CD14-positive monocyte (primary cell): ENCODE measurements around the gene HIF1A. TPM values are rescaled to one million over a fixed set of nuclear protein-coding genes. Genes with fewer than 3 reads are reported as not detected.
A peak's percentile ranks its signal among the peaks of the same experiment; 100 is the strongest.

ENCODE experiments used
- DNase-seq, 3 donors: peaks; one replicate each; pipeline ENCODE4 v3.0.0-alpha.2; 2011 to 2022
- H2AFZ ChIP-seq: 2 replicates; pipeline ENCODE4 v1.6.0; 2012; ENCODE audit warnings: mild to moderate bottlenecking, low read depth, low read length, inconsistent platforms; ENCODE audit not compliant: insufficient read depth, poor library complexity, severe bottlenecking
- H3K27ac ChIP-seq, 2 donors: 1 replicate in 1 of 2; 2 replicates in 1 of 2; pipeline ENCODE4 v1.5.1; 2012 to 2013; ENCODE audit warnings: low read length in 2 of 2, control low read depth in 1 of 2, inconsistent platforms in 1 of 2, low read depth in 1 of 2, mild to moderate bottlenecking in 1 of 2
- H3K27me3 ChIP-seq, 2 donors: one replicate each; pipeline versions ENCODE4 v1.6.0 to v1.6.1; 2011 to 2013; ENCODE audit warnings: low read length in 2 of 2; ENCODE audit not compliant: control insufficient read depth in 2 of 2, insufficient read depth in 2 of 2
- H3K36me3 ChIP-seq, 2 donors: replicated peaks in 1 of 2; 1 replicate in 1 of 2; 2 replicates in 1 of 2; pipeline versions ENCODE4 v1.5.1 to v1.6.1; 2012 to 2013; ENCODE audit warnings: low read length in 2 of 2, control low read depth in 1 of 2, inconsistent platforms in 1 of 2, mild to moderate bottlenecking in 1 of 2; ENCODE audit not compliant: insufficient read depth in 2 of 2, control insufficient read depth in 1 of 2
- H3K4me1 ChIP-seq, 2 donors: 1 replicate in 1 of 2; 2 replicates in 1 of 2; pipeline versions ENCODE4 v1.5.1 to v1.6.1; 2012 to 2013; ENCODE audit warnings: low read length in 2 of 2, control low read depth in 1 of 2, inconsistent platforms in 1 of 2, mild to moderate bottlenecking in 1 of 2, moderate library complexity in 1 of 2; ENCODE audit not compliant: insufficient read depth in 2 of 2, control insufficient read depth in 1 of 2
- H3K4me2 ChIP-seq: replicated peaks from 2 replicates; pipeline ENCODE3; 2012; ENCODE audit warnings: low read length, moderate library complexity, mild to moderate bottlenecking; ENCODE audit not compliant: poor library complexity, severe bottlenecking; ENCODE audit errors: extremely low read depth
- H3K4me3 ChIP-seq, 3 experiments: fragments of 200-600 bp in 1 of 3; sonication (generic) in 1 of 3; replicated peaks in 1 of 3; 1 replicate in 2 of 3; 2 replicates in 1 of 3; pipeline ENCODE4 v1.5.1; 2011 to 2013; ENCODE audit warnings: low read length in 3 of 3, mild to moderate bottlenecking in 3 of 3, control low read depth in 2 of 3, low read depth in 2 of 3, inconsistent platforms in 1 of 3, moderate library complexity in 1 of 3
- H3K79me2 ChIP-seq: 2 replicates; pipeline ENCODE4 v1.6.0; 2012; ENCODE audit warnings: mild to moderate bottlenecking, control low read depth, inconsistent platforms, low read length, moderate library complexity; ENCODE audit not compliant: insufficient read depth
- H3K9ac ChIP-seq: 2 replicates; pipeline ENCODE4 v1.6.0; 2017; ENCODE audit warnings: low read length, mild to moderate bottlenecking; ENCODE audit not compliant: insufficient read depth, poor library complexity, severe bottlenecking
- H3K9me3 ChIP-seq, 2 donors: replicated peaks in 1 of 2; 1 replicate in 1 of 2; 2 replicates in 1 of 2; pipeline versions ENCODE4 v1.5.1 to v1.6.1; 2012 to 2013; ENCODE audit warnings: low read length in 2 of 2, control low read depth in 1 of 2; ENCODE audit not compliant: control insufficient read depth in 1 of 2, insufficient read depth in 1 of 2
- H4K20me1 ChIP-seq: 2 replicates; pipeline ENCODE4 v1.6.0; 2012; ENCODE audit warnings: mild to moderate bottlenecking, low read length, control low read depth, moderate library complexity; ENCODE audit not compliant: insufficient read depth
- H3K27ac Mint-ChIP-seq, 7 donors: one replicate each; pipeline ENCODE4 v1.8.0; 2020; ENCODE audit warnings: mild to moderate bottlenecking in 7 of 7, mixed read lengths in 7 of 7, moderate library complexity in 6 of 7, inconsistent platforms in 2 of 7
- H3K27me3 Mint-ChIP-seq, 3 donors: one replicate each; pipeline ENCODE4 v1.8.0; 2021 to 2022; ENCODE audit warnings: low read depth in 3 of 3, mild to moderate bottlenecking in 3 of 3, mixed read lengths in 3 of 3, moderate library complexity in 3 of 3, inconsistent platforms in 1 of 3
- H3K36me3 Mint-ChIP-seq, 2 donors: one replicate each; pipeline ENCODE4 v1.8.0; 2020; ENCODE audit warnings: mixed read lengths in 2 of 2, inconsistent platforms in 1 of 2, mild to moderate bottlenecking in 1 of 2
- H3K4me1 Mint-ChIP-seq: one replicate; pipeline ENCODE4 v1.8.0; 2020; ENCODE audit warnings: mild to moderate bottlenecking, mixed read lengths
- H3K4me3 Mint-ChIP-seq, 2 donors: one replicate each; pipeline ENCODE4 v1.8.0; 2020; ENCODE audit warnings: mild to moderate bottlenecking in 2 of 2, mixed read lengths in 2 of 2, moderate library complexity in 1 of 2
- H3K9me3 Mint-ChIP-seq, 7 donors: one replicate each; pipeline ENCODE4 v1.8.0; 2020 to 2022; ENCODE audit warnings: mixed read lengths in 7 of 7, mild to moderate bottlenecking in 6 of 7, moderate library complexity in 6 of 7, inconsistent platforms in 2 of 7
- CTCF ChIP-seq: fragments of 200-600 bp; IDR thresholded peaks from one replicate; pipeline ENCODE4 v1.8.0; 2022; ENCODE audit warnings: antibody characterized with exemption, mild to moderate bottlenecking
- WGBS: methylation state at CpG from one replicate; pipeline ENCODE4 v1.1.5; 2013; ENCODE audit warnings: missing lambda C conversion rate; ENCODE audit not compliant: insufficient coverage; 5-methylcytosine and 5-hydroxymethylcytosine counted together
- intact Hi-C, 2 donors: fragments of 100-400 bp; cut with micrococcal nuclease; formaldehyde crosslinking; loops; one replicate each; pipeline versions ENCODE4 v1.15.0 to v1.15.1; 2023
- polyA plus RNA-seq, 3 donors: library from polyadenylated mRNA; depleted of rRNA in 1 of 3; unstranded in 2 of 3; stranded (reverse) in 1 of 3; fragments of 300-500 nt in 2 of 3; fragments of >200 nt in 1 of 3; fragmentation: Illumina TruSeq in 2 of 3; gene quantifications; 1 replicate in 2 of 3; 2 replicates in 1 of 3; pipeline ENCODE4 v1.2.3, GENCODE V29; 2012 to 2021

The HIF1A gene
- polyA plus RNA-seq, 3 donors = 79.0 to 137 (median 137) TPM

DNA sequence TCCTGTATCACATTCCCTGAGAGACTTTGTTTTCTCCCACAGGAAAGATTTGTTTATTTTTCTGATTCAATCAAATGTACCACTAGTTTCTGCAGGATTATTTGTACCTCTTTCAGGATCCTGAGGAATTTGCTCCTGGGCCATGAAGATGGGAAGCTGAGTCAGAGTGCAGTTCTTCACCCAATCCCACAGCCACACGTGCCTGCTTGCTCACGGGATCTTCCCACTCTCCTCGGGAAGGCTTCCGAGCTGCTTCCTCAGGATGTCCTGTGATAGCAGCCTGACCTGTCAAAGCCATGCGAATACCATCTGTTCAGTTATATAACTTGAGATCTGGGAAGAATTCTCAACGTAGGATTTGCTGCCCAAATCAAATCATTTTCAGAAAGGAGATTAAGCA is 41.8 kb upstream of the HIF1A start:
- Histone ChIP-seq H3K36me3 (no peaks in the 10 kb centered on the region), H3K4me2 (no peak overlapping the region), H4K20me1 (no peaks in the 10 kb centered on the region), H3K4me3 (no peak overlapping the region), H2AFZ (no peak overlapping the region), H3K79me2 (no peaks in the 10 kb centered on the region), H3K9ac (no peak overlapping the region), H3K4me1 (peaks cover 5 to 11% of the 10 kb centered on the region in 2 donors), H3K27me3 (no peaks in the 10 kb centered on the region), H3K27ac (no peak overlapping the region), H3K9me3 (no peaks in the 10 kb centered on the region)
- H3K27me3 Mint-ChIP-seq = peaks cover 0 to 6% (median 2%) of the 10 kb centered on the region in 3 donors
- peak overlapping the region in 2 of 7 donors; percentile 10 to 26 for H3K27ac Mint-ChIP-seq
- intact Hi-C loops = no loop called here
- peaks cover 15% of the 10 kb centered on the region for H3K4me1 Mint-ChIP-seq
- H3K4me3 Mint-ChIP-seq = no peak overlapping the region
- peak in 1 of 3 donors; percentile 46 for DNase-seq
- no peaks in the 10 kb centered on the region for H3K9me3 Mint-ChIP-seq
- no peaks in the 10 kb centered on the region for H3K36me3 Mint-ChIP-seq
- no peak for TF ChIP-seq CTCF
- WGBS = no CpG with 5 or more reads among the region's 6 CpGs

DNA sequence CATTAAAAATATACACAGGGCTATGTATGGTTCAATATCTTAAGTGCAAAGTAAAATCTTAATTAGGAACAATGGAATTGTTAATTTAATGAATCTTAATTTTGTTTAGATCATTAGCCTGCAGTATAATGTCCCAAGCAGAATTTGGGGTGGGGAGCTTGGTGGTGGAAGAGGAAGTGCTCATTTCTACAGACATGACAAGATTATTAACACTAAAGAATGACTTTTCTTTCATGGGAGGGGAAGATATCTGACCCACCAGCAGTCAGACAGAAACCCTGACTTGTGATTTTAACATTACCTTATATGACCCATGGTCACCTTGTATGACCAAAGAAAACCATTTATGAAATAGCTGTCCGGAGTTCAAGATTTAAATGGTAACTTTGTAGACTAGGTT is 41.3 kb upstream of the HIF1A start:
- Histone ChIP-seq H3K27ac (no peak overlapping the region), H3K9me3 (no peaks in the 10 kb centered on the region), H4K20me1 (no peaks in the 10 kb centered on the region), H3K4me3 (no peak overlapping the region), H2AFZ (no peak overlapping the region), H3K4me1 (peaks cover 5 to 14% of the 10 kb centered on the region in 2 donors), H3K36me3 (no peaks in the 10 kb centered on the region), H3K9ac (no peak overlapping the region), H3K27me3 (no peaks in the 10 kb centered on the region), H3K79me2 (no peaks in the 10 kb centered on the region), H3K4me2 (no peak overlapping the region)
- TF ChIP-seq CTCF = no peak
- H3K27ac Mint-ChIP-seq = peak overlapping the region in 1 of 7 donors; percentile 4
- H3K9me3 Mint-ChIP-seq = no peaks in the 10 kb centered on the region
- peaks cover 17% of the 10 kb centered on the region for H3K4me1 Mint-ChIP-seq
- peak; percentile 21 to 32 (median 22) for DNase-seq
- peaks cover 0 to 6% (median 2%) of the 10 kb centered on the region in 3 donors for H3K27me3 Mint-ChIP-seq
- intact Hi-C loops = no loop called here
- no CpG with 5 or more reads among the region's 1 CpG for WGBS
- H3K4me3 Mint-ChIP-seq = no peak overlapping the region
- no peaks in the 10 kb centered on the region for H3K36me3 Mint-ChIP-seq
